ENCODE measurements around the gene TBC1D17.
"Not testable (repeated sequence)": the region's sequence is repeated elsewhere in the genome, so short reads cannot be mapped to it uniquely, and the experiment has no call there.

TBC1D17 gene

GRCh38 chr19:49921871-49922795, 44.6 kb downstream of the TBC1D17 start:
- DNase-seq (ENCODE audit: low read depth) = no peak

- DNase-seq (ENCODE audit: low read depth) = no peak
Observed at GRCh38 chr19:49923055-49924003, 45.8 kb downstream of the TBC1D17 start.

GRCh38 chr19:49924004-49924880, 46.7 kb downstream of the TBC1D17 start:
- DNase-seq (ENCODE audit: low read depth) = no peak

GRCh38 chr19:49924881-49925210, 47.3 kb downstream of the TBC1D17 start:
- not testable (repeated sequence) for DNase-seq (ENCODE audit: low read depth)

- no peak for DNase-seq (ENCODE audit: low read depth)
Observed at GRCh38 chr19:49925486-49925885, 48.0 kb downstream of the TBC1D17 start.

- no peak for DNase-seq (ENCODE audit: low read depth)
Observed at GRCh38 chr19:49926515-49926914, 49.0 kb downstream of the TBC1D17 start.

GRCh38 chr19:49927526-49928264, 50.2 kb downstream of the TBC1D17 start:
- no peak for DNase-seq (ENCODE audit: low read depth)

- DNase-seq (ENCODE audit: low read depth) = peak; percentile 92
Observed at GRCh38 chr19:49929121-49929610, 51.7 kb downstream of the TBC1D17 start, which contains the start of the genes ATF5 and NUP62. Gene ATF5, plus strand, starts transcription at chr19:49929205. Its CDS starts 1,646 bp downstream, at chr19:49930851. Gene NUP62, minus strand, starts transcription at chr19:49929504. Its CDS starts 19,697 bp downstream, at chr19:49909807.

GRCh38 chr19:49929611-49930482, 52.3 kb downstream of the TBC1D17 start:
- peak; percentile 85 for DNase-seq (ENCODE audit: low read depth)

- no peak for DNase-seq (ENCODE audit: low read depth)
Observed at GRCh38 chr19:49930483-49931011, 53.0 kb downstream of the TBC1D17 start.

GRCh38 chr19:49931293-49932040, 54.0 kb downstream of the TBC1D17 start:
- DNase-seq (ENCODE audit: low read depth) = no peak

- DNase-seq (ENCODE audit: low read depth) = no peak
Observed at GRCh38 chr19:49932041-49932451, 54.5 kb downstream of the TBC1D17 start.

- DNase-seq (ENCODE audit: low read depth) = no peak
Observed at GRCh38 chr19:49932731-49933131, 55.2 kb downstream of the TBC1D17 start.

GRCh38 chr19:49933643-49934042, 56.1 kb downstream of the TBC1D17 start:
- no peak for DNase-seq (ENCODE audit: low read depth)

GRCh38 chr19:49936549-49936948, 59.0 kb downstream of the TBC1D17 start:
- no peak for DNase-seq (ENCODE audit: low read depth)

- DNase-seq (ENCODE audit: low read depth) = peak; percentile 65
Observed at GRCh38 chr19:49937750-49938381, 60.4 kb downstream of the TBC1D17 start.
